Measurements from ENCODE around the gene P3H4. TPM values are rescaled to one million over a fixed set of nuclear protein-coding genes. Genes with fewer than 3 reads are reported as not detected.

Gene P3H4
- total and polyA plus RNA-seq, 2 of the 4 experiments (the other 2 are of a cell fraction) = 21.5 to 66.7 TPM

DNA sequence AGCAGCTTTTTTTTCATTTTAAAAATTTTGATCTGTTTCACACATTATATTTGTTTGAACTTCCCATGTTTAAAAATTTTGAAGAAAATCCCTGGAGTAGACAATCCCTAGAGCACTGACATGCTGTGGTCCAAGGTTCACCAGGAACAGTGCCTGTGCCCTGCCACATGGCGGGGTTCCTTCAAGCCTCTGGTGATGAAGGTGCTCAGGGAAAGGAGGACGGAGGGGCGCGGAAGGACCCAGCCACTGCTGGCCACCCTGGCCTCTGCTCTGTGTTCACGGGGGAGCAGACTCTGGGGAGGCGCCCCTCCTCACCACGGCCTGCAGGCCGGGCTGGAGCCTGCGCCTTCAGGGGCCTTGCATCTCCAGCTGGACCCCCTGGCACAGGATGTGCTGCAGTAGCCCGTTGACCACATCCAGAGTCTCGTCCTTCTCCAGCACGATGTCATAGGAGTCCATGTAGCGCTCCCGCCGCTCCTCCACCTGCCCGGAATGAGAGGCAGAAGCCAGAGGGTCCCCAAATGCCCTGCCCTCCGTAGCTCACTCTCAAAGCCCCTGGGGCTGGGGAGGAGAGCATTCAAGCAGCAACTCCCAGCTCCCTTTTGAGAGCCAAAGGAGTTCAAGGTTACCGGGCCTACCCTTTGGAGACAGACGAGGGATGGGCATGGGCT, 13.6 kb upstream of the P3H4 start:
- H3K4me1 ChIP-seq (ENCODE audit: control insufficient read depth, insufficient read depth, low read length) = peaks cover 2% of the 10 kb centered on the region; the same call in 1 of the 2 replicates
- ATAC-seq (ENCODE audit: low read depth) (no peak), DNase-seq (no peak)
- no peak overlapping the region for H2BK20ac ChIP-seq (ENCODE audit: low read depth, low read length)
- H4K5ac ChIP-seq (ENCODE audit: low read depth, low read length) = no peak overlapping the region
- CTCF ChIA-PET = no interaction called here
- H3K18ac ChIP-seq (ENCODE audit: low read depth, low read length) = no peak overlapping the region
- H3K4me3 ChIP-seq (ENCODE audit: insufficient read depth, low read depth, low read length) = no peak overlapping the region
- no peak overlapping the region for H2BK120ac ChIP-seq (ENCODE audit: low read depth, low read length)
- dilution Hi-C loops (cut with HindIII; ENCODE audit: low sequenced_read_pairs, unreplicated experiment) (no loop called here), intact Hi-C loops (cut with micrococcal nuclease) (no loop called here), in situ Hi-C loops (cut with MboI; ENCODE audit: low sequenced_read_pairs) (no loop called here)
- H3K9ac ChIP-seq (ENCODE audit: low read depth, low read length) = no peak overlapping the region
- peaks cover 0 to 24% of the 10 kb centered on the region in 2 experiments; a peak in 3 of 4 replicates for H3K79me1 ChIP-seq (ENCODE audit: low read depth in 1 of 2, low read length in 2 of 2)
- no peak overlapping the region for H2BK5ac ChIP-seq (ENCODE audit: low read depth, low read length, poor library complexity, severe bottlenecking)
- no peak for TF ChIP-seq RFX5 (IDR thresholded peaks at IDR 0.05; ENCODE audit: low read depth, low read length)
- no peak for TF ChIP-seq MAFK (IDR thresholded peaks at IDR 0.05; ENCODE audit: low read depth, low read length)
- TF ChIP-seq CHD1 (IDR thresholded peaks at IDR 0.05; ENCODE audit: low read depth, low read length) = no peak
- POLR2A ChIA-PET (ENCODE audit: unreplicated experiment) = no interaction called here
- no peaks in the 10 kb centered on the region for H3K9me3 ChIP-seq (ENCODE audit: control insufficient read depth, insufficient read depth, low read length)
- no peaks in the 10 kb centered on the region for H3K27me3 ChIP-seq (ENCODE audit: control insufficient read depth, insufficient read depth, low read length)
- H2AK9ac ChIP-seq (replicated peaks; ENCODE audit: low read depth, low read length, poor library complexity) = no peak overlapping the region
- H3K9me1 ChIP-seq (ENCODE audit: insufficient read depth, low read length) = peaks cover 9% of the 10 kb centered on the region
- H3K4ac ChIP-seq (ENCODE audit: low read depth, low read length) = no peak overlapping the region
- no peak overlapping the region for H2AK5ac ChIP-seq (ENCODE audit: low read depth, low read length)
- H3K36me3 ChIP-seq (ENCODE audit: control insufficient read depth, insufficient read depth, low read length) = peaks cover 34% of the 10 kb centered on the region
- no TSS peak for BruUV-seq (replicated peaks)
- H2BK15ac ChIP-seq (ENCODE audit: low read depth, low read length) = no peak overlapping the region
- H3K14ac ChIP-seq (replicated peaks; ENCODE audit: low read depth, low read length) = no peak overlapping the region
- no peak overlapping the region for H3K23ac ChIP-seq (ENCODE audit: low read depth, low read length)
- no peak overlapping the region for H3K4me2 ChIP-seq (ENCODE audit: low read depth, low read length)
- no peak overlapping the region for H4K91ac ChIP-seq (ENCODE audit: insufficient read depth, low read depth, low read length)
- H4K8ac ChIP-seq (ENCODE audit: low read depth in 2 of 2, low read length in 2 of 2) = no peak overlapping the region
- no peak overlapping the region for H2AFZ ChIP-seq (replicated peaks; ENCODE audit: low read length, poor library complexity)
- no peak overlapping the region for H3K56ac ChIP-seq (ENCODE audit: extremely low read depth, insufficient read depth, low read length)
- WGBS, 2 experiments (ENCODE audit: extremely low coverage in 2 of 2, insufficient read length in 1 of 2) = no CpG with 5 or more reads among the region's 19 CpGs
- H3K27ac ChIP-seq (ENCODE audit: insufficient read depth, low read length) = no peak overlapping the region
- H4K20me1 ChIP-seq (ENCODE audit: insufficient read depth, low read length) = peaks cover 21% of the 10 kb centered on the region

All from IMR-90 (cell line).